ENCODE data around the gene S100B.

Gene S100B

DNA sequence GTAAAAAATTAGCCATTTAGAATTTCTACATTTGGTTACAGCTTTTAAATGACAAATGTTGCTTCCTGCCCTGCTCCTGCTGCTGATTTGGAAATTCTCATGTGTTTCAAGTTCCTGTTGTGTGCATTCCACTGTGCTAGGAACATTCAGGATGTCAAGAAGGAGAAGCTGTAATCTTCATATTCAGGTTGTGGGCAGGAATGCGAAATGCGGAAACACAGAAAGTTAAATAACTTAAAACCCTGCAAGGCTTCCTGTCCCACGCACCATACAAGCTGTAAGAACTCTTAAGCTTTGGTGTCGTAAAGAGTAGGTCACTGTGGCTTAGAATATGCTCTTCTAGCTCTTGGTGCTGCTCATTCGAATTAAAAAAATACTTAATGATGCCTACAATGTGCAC, 52.6 kb downstream of the S100B start:
- H3K27ac ChIP-seq: no peak overlapping the region
- TF ChIP-seq, protein P1, sequence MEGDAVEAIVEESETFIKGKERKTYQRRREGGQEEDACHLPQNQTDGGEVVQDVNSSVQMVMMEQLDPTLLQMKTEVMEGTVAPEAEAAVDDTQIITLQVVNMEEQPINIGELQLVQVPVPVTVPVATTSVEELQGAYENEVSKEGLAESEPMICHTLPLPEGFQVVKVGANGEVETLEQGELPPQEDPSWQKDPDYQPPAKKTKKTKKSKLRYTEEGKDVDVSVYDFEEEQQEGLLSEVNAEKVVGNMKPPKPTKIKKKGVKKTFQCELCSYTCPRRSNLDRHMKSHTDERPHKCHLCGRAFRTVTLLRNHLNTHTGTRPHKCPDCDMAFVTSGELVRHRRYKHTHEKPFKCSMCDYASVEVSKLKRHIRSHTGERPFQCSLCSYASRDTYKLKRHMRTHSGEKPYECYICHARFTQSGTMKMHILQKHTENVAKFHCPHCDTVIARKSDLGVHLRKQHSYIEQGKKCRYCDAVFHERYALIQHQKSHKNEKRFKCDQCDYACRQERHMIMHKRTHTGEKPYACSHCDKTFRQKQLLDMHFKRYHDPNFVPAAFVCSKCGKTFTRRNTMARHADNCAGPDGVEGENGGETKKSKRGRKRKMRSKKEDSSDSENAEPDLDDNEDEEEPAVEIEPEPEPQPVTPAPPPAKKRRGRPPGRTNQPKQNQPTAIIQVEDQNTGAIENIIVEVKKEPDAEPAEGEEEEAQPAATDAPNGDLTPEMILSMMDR (conservative IDR thresholded peaks at IDR 0.05): no peak

DNA sequence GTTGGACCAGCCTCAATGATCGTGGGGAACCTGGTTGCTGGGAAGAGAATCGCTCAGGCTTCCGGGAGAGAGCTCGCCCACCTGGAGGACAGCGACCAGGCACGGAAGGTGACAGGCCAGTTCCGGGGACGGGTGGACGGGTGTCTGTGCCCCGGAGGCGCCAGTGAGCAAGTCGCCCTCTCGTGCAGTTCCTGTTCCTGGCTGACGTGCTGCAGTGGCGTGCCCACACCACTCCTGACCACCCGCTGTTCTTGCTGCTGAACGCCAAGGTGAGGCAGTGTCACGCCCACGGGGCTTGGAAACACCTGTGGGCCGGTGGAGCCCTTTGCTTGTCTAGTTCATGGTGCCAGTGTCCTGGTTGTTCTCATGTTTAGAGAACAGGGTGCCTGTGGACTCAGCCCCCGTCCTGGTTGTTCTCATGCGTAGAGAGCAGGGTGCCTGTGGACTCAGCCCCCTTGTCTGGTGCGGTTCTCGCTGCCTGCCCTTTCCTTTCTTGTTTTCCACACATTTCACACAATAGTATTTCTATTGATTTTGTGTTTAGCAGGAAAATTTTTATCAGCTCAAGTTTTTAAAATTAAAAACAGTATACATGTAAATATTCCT, 53.1 kb downstream of the S100B start:
- TF ChIP-seq, protein P1 (conservative IDR thresholded peaks at IDR 0.05): no peak
- H3K27ac ChIP-seq: no peak overlapping the region

DNA sequence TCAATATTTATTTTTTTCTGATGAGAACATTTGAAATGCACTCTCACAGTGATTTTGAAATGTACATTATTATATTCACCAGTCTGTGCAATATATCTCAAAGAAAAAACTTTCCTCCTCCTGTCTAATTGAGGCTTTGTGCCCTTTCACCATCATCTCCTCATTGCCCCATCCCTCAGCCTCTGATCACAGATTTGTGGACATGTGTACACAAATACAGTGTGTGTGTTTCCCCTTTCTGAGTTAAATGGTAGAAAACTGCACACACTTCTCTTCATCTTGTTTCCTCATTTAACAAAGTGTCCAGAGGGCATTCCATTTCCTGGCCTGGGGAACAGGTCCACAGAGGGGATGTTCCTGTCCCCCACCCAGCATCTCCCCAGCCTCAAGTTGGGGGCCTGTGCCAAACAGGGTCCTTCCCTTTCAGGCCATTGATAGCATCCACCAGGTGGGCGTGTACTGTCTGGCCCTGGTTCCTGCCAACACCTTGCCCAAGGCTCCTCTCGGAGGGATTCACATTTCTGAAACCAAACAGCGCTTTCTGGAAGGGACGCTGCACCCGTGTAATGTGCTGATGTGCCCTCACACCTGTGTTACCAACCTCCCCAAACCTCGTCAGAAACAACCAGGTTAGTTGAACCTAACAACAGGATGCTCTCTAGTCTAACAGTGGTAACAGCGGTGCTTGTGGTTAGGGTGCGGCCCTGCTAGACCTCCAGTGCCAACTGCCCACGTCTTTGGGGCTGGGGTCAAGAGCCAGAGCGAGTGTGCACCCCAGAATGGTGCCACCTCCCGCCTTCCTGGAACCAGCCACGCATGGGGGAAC, 54.6 kb downstream of the S100B start:
- H3K27ac ChIP-seq: no peak overlapping the region
- TF ChIP-seq, protein P1 (conservative IDR thresholded peaks at IDR 0.05): no peak

DNA sequence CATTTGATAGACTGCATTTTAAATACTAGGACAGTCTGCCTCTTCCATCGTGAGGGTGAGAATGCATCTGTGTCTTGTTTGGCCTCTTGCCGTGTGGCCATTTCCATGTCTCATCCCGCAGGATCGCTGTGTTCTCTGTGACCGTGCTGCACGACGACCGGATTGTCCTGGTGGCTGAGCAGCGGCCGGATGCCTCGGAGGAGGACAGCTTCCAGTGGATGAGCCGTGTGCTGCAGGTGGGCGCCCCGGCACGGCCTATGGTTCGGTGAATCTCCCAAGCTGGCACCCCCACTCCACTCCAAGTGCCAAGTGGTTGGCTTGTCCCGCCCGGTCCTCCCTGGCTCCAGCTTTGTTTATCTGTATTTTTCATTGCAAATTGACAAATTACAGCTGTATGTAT, 55.2 kb downstream of the S100B start:
- TF ChIP-seq, protein P1 (conservative IDR thresholded peaks at IDR 0.05): no peak
- H3K27ac ChIP-seq: no peak overlapping the region
